NK-92 (cell line): ENCODE measurements around the gene LAMA1.
"Not testable (repeated sequence)": the region's sequence is repeated elsewhere in the genome, so short reads cannot be mapped to it uniquely, and the experiment has no call there.

Experiments used
- DNase-seq: peaks from one replicate; lab custom pipeline; 2025; ENCODE audit not compliant: unreplicated experiment; lab: John Stamatoyannopoulos, UW

Gene LAMA1

DNA sequence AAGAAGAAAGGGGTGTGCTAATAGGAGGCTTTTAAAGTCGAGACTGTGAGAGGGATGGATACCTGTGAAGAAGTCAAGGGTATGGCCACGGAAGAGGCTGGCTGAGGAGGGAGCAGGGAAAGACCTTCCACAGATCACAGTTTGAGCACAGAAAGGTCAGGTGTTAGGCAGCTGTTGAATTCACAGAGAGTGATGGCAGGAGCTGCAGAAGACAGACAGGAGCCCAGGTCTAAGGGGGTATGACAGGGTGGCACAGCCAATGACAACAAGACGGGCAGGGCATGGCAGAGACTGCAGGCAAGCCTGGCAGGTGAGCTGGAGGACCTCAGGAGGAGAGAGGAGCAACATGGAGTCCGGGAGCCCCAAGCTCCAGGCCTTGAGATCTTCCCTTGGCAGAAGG is 163.1 kb downstream of the LAMA1 start:
- DNase-seq, result no peak

- DNase-seq, result no peak
Measured at GRCh38 chr18:6951336-6952090, 166.1 kb downstream of the LAMA1 start.

- DNase-seq, result no peak
Measured at GRCh38 chr18:6950641-6951040, 167.0 kb downstream of the LAMA1 start.

DNA sequence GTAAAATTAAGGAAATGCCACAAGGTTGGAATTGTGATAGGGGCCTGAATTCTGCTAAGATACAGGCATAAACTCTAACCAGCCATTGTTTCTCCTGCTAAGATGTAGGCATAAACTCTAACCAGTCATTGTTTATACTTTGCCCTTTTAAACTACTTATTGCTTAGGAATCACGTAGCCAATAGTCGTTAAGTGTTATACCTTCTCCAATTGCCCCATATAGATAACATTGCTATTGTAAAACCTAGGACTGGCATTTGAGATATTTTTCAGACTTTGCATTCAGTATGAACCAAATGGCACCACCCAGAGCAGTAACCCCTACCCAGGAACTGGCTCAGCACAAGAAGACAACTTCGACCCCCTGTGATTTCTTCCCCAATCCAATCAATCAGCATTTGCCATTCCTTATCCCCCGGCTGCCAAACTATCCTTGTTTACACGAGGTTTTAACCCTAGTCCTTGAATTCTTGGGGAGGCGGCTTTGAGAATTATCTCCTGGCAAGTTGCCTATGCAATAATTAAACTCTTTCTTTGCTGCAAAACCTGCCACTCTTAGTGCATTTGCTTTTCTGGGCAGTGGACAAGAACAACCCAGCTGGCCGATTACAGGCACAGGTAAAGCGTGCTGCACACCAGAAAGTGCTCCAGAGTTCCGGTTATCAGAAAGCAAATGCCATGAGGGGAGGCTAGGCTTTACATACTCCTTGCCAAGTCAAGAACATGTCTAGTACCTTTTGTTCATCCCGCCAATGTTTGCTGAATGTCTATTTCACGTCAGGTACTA is 167.6 kb downstream of the LAMA1 start:
- DNase-seq, result no peak

GRCh38 chr18:6948281-6949055 is 169.1 kb downstream of the LAMA1 start:
- DNase-seq, result no peak

- DNase-seq, result no peak
Measured at GRCh38 chr18:6947338-6948030, 170.1 kb downstream of the LAMA1 start.

GRCh38 chr18:6943143-6943542 is 174.5 kb downstream of the LAMA1 start:
- no peak for DNase-seq

GRCh38 chr18:6942742-6943141 is 174.9 kb downstream of the LAMA1 start:
- DNase-seq, result no peak

DNA sequence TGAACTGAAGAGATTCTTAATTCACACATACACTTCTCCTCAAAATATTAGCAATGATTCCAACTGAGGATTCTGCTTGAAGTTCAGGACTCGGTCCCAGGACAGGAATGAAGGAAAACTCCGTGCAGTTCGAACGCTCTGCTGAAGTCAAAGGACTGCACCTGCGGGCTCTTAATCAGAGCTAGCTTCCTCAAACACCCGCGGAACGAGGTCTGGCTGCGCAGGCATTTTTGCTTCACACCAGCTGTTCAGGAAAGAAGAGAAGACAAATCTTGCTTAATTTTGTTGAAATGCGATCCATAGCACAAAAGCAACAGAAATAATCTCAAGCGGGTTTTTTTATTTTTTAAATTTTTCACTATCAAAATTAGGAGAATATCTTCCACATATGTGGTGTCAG is 175.6 kb downstream of the LAMA1 start:
- DNase-seq, result no peak

DNA sequence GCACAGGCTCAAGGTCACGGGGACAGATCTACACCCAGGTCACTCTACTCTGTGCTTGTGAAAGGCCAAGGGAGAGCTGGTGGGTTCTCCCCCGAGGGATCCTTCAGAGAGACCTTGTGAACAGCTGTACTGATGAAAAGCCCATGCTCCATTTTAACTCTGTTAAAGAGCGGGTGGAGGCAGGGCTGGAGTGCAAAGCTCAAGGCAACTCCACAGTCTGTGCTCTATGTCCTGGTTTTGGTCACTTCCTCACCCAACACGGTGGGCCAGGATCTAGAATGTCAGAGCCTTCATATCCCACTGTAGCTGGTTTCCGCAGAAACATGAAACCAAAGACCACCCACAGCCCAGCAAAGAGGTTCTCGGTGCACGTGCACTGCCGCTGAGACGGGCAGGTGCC is 177.1 kb downstream of the LAMA1 start:
- DNase-seq, result no peak

DNA sequence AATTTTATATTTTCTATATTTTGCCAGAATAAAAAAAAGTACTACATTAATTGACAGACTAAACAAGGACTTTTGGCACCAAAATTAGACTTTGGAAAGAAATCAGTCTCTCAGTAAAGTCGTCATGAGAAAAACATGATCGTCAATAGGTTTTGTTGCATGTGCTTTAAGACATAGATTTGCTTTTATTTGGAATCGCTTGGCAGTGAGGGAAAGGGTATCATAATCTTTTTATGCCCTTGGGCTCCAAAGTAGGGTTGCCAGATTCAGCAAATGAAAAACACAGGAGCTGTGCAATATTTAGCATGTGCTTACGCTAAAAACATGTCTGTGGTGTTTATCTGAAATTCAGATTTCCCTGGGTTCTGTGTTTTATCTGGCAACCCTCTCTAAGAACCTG is 177.6 kb downstream of the LAMA1 start:
- no peak for DNase-seq

DNA sequence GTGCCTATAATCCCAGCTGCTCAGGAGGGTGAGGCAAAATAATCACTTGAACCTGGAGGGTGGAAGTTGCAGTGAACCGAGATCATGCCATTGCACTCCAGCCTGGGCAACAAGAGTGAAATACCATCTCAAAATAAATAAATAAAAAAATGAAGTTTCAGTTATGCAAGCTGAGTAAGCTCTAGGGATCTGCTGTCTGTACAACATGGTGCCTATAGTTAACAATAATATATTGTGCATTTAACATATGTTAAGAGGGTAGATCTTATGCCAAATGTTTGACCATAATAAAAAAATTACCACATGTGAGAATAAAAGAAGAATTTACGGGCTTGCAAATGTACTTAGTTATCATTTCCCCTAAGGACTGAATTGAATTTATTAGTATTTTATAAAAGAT is 179.2 kb downstream of the LAMA1 start:
- DNase-seq, result not testable (repeated sequence)

DNA sequence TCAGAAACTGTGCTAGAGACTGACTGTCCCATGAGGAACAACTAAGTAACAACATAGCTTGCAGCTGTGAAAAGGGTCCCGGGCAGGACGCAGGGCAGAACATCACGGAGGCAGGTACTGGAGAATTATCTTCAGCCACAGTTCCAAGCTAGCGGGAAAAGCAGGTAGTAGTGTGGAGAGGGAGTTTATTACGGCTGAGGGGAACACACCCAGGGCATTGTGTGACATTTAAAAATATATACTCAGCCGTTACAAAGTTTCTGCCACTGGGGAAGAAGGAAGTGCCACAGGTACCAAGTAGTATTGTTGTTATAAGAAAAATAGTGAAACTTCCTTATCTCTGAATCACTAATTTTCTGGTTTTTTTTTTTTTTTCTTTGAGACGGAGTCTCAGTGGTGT is 179.6 kb downstream of the LAMA1 start:
- no peak for DNase-seq

GRCh38 chr18:6934859-6935258 is 182.7 kb downstream of the LAMA1 start:
- no peak for DNase-seq

GRCh38 chr18:6929370-6930102 is 188.1 kb downstream of the LAMA1 start:
- DNase-seq, result no peak

DNA sequence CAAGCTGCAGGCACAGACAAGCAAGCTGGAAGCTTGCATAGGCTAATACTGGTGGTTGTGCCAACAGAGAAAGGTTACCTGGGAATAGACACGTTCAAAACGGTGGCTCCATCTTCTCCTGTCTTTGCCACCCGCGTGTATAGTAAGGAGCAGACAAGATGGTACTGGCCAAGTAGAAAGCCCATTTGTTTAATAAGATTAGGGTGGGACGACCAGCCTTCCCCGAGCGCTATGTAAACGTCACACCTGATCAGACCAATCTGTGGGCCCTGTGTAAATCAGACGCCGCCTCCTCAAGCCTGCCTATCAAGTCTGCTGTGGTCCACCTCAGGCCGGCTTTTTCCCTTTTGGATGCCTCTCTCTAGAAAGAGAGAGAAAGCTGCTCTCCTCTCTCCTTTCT is 189.2 kb downstream of the LAMA1 start:
- no peak for DNase-seq

DNA sequence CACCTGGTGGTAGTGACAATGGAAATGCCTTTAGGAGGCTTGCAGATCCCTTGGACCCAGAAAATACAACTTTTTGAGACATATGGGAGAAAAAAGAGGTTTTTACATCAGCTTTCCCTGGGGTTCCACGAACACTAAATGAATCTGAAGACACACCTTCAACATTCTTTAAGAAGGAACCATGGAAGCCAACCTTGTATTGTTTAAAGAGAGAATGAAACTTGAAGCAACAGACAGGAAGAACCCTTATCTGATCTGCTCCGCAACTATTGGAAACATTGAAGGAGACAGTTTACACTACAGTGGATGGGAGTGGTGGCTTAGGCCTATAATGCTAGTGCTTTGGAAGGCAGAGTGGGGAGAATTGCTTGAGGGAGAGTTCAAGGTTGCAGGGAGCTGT is 190.4 kb downstream of the LAMA1 start:
- DNase-seq, result no peak

DNA sequence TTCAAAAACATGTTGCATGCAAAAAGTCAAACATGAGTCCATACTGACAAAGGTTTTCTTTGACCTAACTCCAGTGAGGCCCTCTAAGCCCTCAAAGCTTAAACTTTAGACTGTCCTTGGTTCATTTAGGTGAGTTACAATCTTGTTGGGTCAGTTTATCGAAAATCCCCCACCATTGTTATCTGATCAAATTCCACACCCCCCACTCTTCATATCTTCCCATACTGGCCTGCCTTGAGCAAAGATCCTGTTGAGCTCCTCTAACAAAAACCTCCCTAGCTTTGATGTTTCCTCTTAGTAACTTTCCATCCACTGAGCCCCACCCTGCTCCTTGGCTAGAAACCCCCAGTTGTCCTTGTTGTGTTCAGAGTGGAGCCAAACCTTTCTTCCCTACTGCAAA is 194.4 kb downstream of the LAMA1 start:
- no peak for DNase-seq

DNA sequence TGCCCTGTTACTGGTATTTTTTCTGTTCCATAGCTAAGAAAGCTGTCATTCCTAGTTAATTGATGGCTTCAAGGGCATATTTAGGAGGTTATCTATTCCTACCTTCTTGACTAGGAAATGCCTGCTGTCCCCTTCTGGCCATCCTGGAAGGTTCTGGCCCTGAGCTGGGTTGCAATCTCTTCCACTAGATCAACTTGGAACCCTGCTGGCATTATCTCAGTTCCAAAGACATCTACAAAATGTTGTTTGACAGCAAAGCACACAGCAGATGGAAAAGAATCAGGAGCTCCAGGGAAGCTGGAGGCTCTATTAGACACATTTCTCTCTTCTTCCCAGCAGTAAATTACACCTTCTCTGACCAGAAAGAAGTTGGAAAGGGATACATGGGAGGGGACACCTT is 196.0 kb downstream of the LAMA1 start:
- DNase-seq, result no peak

- no peak for DNase-seq
Measured at GRCh38 chr18:6920099-6920955, 197.3 kb downstream of the LAMA1 start.
